NT2/D1 (cell line): Measurements from ENCODE around the gene SLC1A7.
A peak's percentile ranks its signal among the peaks of the same experiment; 100 is the strongest.

Experiments
- DNase-seq: peaks from one replicate; pipeline ENCODE4 v3.0.0-alpha.2; 2011; ENCODE audit warnings: low read depth, low spot score
- H3K27me3 ChIP-seq: 2 replicates; pipeline ENCODE4 v1.6.0; 2011; ENCODE audit warnings: mild to moderate bottlenecking; ENCODE audit not compliant: insufficient read length, insufficient read depth
- H3K36me3 ChIP-seq: 2 replicates; pipeline ENCODE4 v1.6.1; 2011; ENCODE audit warnings: mild to moderate bottlenecking, low read length, mixed read lengths; ENCODE audit not compliant: insufficient read depth, insufficient read length
- H3K4me1 ChIP-seq: 2 replicates; pipeline ENCODE4 v1.5.1; 2011; ENCODE audit not compliant: insufficient read depth, insufficient read length
- H3K4me3 ChIP-seq: 2 replicates; pipeline ENCODE4 v1.5.1; 2011; ENCODE audit warnings: low read depth; ENCODE audit not compliant: insufficient read length
- H3K9ac ChIP-seq: 2 replicates; pipeline ENCODE4 v1.6.0; 2011; ENCODE audit warnings: low read depth; ENCODE audit not compliant: insufficient read length
- H3K9me3 ChIP-seq: 2 replicates; pipeline ENCODE4 v1.5.1; 2011; ENCODE audit warnings: mild to moderate bottlenecking, low read length; ENCODE audit not compliant: insufficient read depth
- SUZ12 ChIP-seq: IDR thresholded peaks from 2 replicates; pipeline ENCODE4 v1.6.1; 2011; ENCODE audit not compliant: insufficient read length, insufficient read depth; ENCODE audit errors: extremely low read depth
- YY1 ChIP-seq: IDR thresholded peaks from 2 replicates; pipeline ENCODE4 v1.6.1; 2011; ENCODE audit not compliant: insufficient read length, insufficient read depth
- ZNF274 ChIP-seq: IDR thresholded peaks from 2 replicates; pipeline ENCODE4 v1.6.1; 2011; ENCODE audit warnings: mild to moderate bottlenecking, low read depth, low read length

Gene SLC1A7

GRCh38 chr1:53148123-53148522 is 5.7 kb upstream of the SLC1A7 start:
- Histone ChIP-seq H3K4me3 (no peak overlapping the region), H3K4me1 (peaks cover 13% of the 10 kb centered on the region), H3K27me3 (no peaks in the 10 kb centered on the region), H3K36me3 (no peaks in the 10 kb centered on the region), H3K9ac (no peak overlapping the region), H3K9me3 (no peaks in the 10 kb centered on the region)
- no peak for DNase-seq
- TF ChIP-seq ZNF274 = no peak

- Histone ChIP-seq H3K9me3 (no peaks in the 10 kb centered on the region), H3K4me1 (peaks cover 13% of the 10 kb centered on the region), H3K27me3 (no peaks in the 10 kb centered on the region), H3K9ac (no peak overlapping the region), H3K36me3 (no peaks in the 10 kb centered on the region), H3K4me3 (no peak overlapping the region)
- no peak for TF ChIP-seq SUZ12
- TF ChIP-seq YY1 = no peak
- TF ChIP-seq ZNF274 = no peak
- no peak for DNase-seq
Measured at GRCh38 chr1:53147174-53147573, 4.7 kb upstream of the SLC1A7 start.

DNA sequence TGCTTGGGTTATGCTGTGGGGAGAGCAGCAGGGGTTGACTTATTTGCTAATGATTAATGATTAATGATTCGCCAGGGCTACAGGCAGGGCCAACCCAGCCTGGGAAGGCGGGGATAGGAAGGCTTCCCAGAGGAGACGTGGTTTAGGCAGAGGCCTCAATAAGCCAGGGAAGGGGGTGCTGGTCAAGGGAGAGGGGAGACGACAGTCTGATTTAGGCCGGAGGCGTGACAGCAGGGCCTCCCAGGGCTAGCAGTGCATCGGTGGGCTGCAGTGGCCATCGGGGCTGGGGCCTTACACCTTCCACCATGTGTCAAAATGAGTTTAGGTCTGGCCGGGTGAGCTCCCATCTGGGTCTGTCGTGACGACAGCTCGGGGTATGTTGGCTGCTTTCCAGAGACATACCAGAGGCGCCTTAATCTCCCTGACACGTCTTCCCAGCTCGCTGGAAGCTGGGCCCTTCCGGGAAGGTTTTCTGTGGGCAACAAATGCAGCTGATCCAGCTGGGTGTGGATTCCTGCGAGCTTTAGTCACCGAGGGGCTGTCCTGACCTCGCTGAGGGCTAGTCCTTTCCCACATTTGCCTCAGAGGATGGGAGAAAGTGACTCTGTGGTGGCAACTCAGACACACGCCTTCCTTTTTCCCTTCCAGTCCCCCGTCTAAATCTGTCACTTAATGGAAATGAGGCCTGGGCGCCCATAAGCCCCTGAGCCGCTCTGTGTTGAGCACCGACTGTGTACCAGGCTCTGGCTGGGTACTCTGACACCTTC is 3.7 kb upstream of the SLC1A7 start:
- DNase-seq = peak; percentile 50
- H3K9ac ChIP-seq = peak overlapping the region; percentile 34
- H3K4me1 ChIP-seq = peaks cover 13% of the 10 kb centered on the region
- no peaks in the 10 kb centered on the region for H3K36me3 ChIP-seq
- no peaks in the 10 kb centered on the region for H3K27me3 ChIP-seq
- no peak overlapping the region for H3K4me3 ChIP-seq
- no peaks in the 10 kb centered on the region for H3K9me3 ChIP-seq
- TF ChIP-seq ZNF274 (no peak), SUZ12 (no peak), YY1 (no peak)

DNA sequence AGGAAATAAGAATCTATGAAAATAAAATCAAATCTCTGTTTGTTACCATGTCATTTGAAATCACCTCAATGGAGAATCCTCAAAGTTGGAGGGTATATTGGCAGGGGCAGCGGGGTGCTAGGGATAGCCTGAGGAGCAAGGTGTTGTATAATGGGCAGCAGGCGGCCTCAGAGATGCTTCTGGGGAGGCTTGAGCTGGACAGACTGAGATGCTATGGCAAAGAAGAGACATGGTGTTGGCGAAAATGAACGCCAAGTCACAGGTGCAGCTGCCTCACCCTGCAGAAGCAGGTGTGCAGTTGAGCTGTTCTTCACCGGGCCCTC is 3.1 kb upstream of the SLC1A7 start:
- Histone ChIP-seq H3K4me3 (no peak overlapping the region), H3K27me3 (no peaks in the 10 kb centered on the region), H3K9ac (no peak overlapping the region), H3K4me1 (peaks cover 13% of the 10 kb centered on the region), H3K36me3 (no peaks in the 10 kb centered on the region), H3K9me3 (no peaks in the 10 kb centered on the region)
- TF ChIP-seq YY1 = no peak
- no peak for TF ChIP-seq SUZ12
- no peak for TF ChIP-seq ZNF274
- DNase-seq = no peak

DNA sequence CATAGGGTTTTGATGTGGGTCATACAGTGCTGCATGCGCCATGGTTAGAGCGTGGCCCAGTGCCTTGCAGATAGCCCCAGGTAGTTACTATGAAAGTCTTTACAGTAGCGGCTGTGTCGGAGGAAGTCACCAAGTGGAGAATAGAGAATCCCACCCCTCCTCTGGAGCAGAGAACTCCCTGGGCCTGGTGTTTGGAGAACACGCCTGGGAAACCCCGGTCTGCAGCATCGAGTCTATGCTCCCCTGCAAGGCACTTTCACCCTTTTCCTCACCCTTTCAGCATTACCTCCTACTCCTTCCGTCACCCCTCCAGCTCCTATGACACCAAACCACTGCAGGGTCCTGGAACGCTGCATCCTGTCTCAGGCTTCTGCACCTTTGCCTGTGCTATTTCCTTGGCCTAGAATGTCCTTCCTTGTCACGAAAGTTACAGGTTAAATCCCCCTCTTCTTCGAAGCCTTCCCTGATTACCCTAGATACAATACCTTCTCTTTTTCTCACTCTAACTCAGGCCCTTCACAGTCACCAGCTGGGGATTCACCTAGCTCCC is 2.7 kb upstream of the SLC1A7 start:
- Histone ChIP-seq H3K27me3 (no peaks in the 10 kb centered on the region), H3K9me3 (no peaks in the 10 kb centered on the region), H3K4me1 (peaks cover 13% of the 10 kb centered on the region), H3K36me3 (no peaks in the 10 kb centered on the region), H3K9ac (no peak overlapping the region), H3K4me3 (no peak overlapping the region)
- no peak for DNase-seq
- no peak for TF ChIP-seq YY1
- no peak for TF ChIP-seq ZNF274
- TF ChIP-seq SUZ12 = no peak

DNA sequence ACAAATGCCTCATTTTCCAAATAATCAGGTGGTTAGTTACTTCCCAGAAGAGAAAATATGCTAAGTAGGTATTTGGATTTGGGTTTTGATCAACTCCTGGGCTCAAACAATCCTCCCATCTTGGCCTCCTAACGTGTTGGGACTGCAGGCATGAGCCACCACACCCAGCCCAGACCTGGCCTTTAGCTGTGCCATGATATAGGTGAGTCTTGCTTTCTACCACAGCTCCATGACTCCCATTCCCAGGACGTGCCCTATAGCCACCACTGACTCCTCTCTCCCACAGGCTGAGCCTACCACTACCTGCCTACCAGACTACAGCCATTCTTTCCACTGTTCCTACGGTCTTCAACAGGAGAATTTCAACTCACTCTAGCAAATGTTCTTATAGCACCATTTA is 1.8 kb upstream of the SLC1A7 start:
- H3K4me3 ChIP-seq = no peak overlapping the region
- H3K4me1 ChIP-seq = peaks cover 13% of the 10 kb centered on the region
- no peak for DNase-seq
- TF ChIP-seq YY1 (no peak), ZNF274 (no peak), SUZ12 (no peak)
- no peaks in the 10 kb centered on the region for H3K36me3 ChIP-seq
- H3K9me3 ChIP-seq = no peaks in the 10 kb centered on the region
- no peaks in the 10 kb centered on the region for H3K27me3 ChIP-seq
- no peak overlapping the region for H3K9ac ChIP-seq

- Histone ChIP-seq H3K9me3 (no peaks in the 10 kb centered on the region; the same call in 1 of the 2 replicates), H3K4me1 (peaks cover 13% of the 10 kb centered on the region), H3K4me3 (no peak overlapping the region), H3K36me3 (no peaks in the 10 kb centered on the region), H3K9ac (no peak overlapping the region), H3K27me3 (no peaks in the 10 kb centered on the region)
- no peak for DNase-seq
- TF ChIP-seq SUZ12 = no peak
Measured at GRCh38 chr1:53143527-53143926, 1.1 kb upstream of the SLC1A7 start.

DNA sequence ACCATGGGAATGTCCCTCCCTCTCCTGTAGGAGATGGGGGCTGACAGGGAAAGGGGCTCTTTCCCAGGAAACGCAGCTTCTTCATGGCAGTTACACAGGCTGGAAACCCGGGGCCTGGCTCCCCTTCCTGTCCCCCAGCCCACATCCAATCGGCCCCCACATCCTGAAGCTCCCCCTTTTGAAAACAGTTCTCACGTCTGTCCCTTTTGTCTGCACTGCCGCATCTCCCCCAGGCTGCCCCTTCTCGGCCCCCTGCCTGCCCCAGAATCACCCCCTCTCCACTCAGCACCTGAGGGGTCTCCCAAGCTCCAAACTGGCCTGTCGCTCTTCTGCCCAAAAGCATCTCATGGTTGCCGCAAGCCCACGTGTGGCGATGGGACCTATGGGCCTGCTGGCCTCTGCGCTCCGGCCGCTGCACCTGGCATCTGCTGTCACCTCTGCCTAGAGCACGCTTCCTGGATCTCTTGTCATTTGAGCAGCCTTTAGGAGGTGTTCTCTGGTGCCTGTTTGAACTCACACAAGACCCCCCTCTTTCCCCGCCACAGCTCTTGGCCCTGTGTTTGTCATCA is 867 bp downstream of the SLC1A7 start:
- H3K9me3 ChIP-seq = peaks cover 14% of the 10 kb centered on the region
- H3K36me3 ChIP-seq = no peaks in the 10 kb centered on the region
- TF ChIP-seq ZNF274 (no peak), YY1 (no peak), SUZ12 (no peak)
- no peak overlapping the region for H3K4me3 ChIP-seq
- H3K27me3 ChIP-seq = no peaks in the 10 kb centered on the region
- peaks cover 7% of the 10 kb centered on the region for H3K4me1 ChIP-seq
- no peak for DNase-seq
- no peak overlapping the region for H3K9ac ChIP-seq
